HL-60 (cell line): ENCODE measurements around the gene DOHH.

Experiments
- DNase-seq, 2 experiments: peaks; one replicate each; pipeline ENCODE4 v3.0.0-alpha.2; 2010 to 2020; ENCODE audit warnings: low read depth in 1 of 2, low spot score in 1 of 2
- H3K27ac ChIP-seq: fragments of 250-450 bp; sonication (Bioruptor Pico); replicated peaks from 2 replicates; pipeline ENCODE4 v1.5.1; 2020; ENCODE audit warnings: mild to moderate bottlenecking, moderate library complexity
- H3K27me3 ChIP-seq: fragments of 250-450 bp; sonication (Bioruptor Pico); 2 replicates; pipeline ENCODE4 v1.5.1; 2021; ENCODE audit warnings: mild to moderate bottlenecking, moderate library complexity; ENCODE audit not compliant: insufficient read depth, poor library complexity, severe bottlenecking
- H3K4me3 ChIP-seq: replicated peaks from 2 replicates; pipeline ENCODE4 v1.5.1; 2011; ENCODE audit warnings: mild to moderate bottlenecking, control low read depth, low read length; ENCODE audit not compliant: insufficient read depth
- CTCF ChIP-seq: IDR thresholded peaks from one replicate; pipeline ENCODE4 v1.5.1; 2011; ENCODE audit warnings: low read length, control low read depth, inconsistent platforms; ENCODE audit not compliant: insufficient read depth
- GABPA ChIP-seq: IDR thresholded peaks from 2 replicates; pipeline ENCODE4 v1.6.1; 2012; ENCODE audit warnings: low read depth
- POLR2AphosphoS5 ChIP-seq: IDR thresholded peaks from 2 replicates; pipeline ENCODE4 v1.6.1; 2012; ENCODE audit warnings: low read depth
- REST ChIP-seq: IDR thresholded peaks from 2 replicates; pipeline ENCODE4 v1.6.1; 2012; ENCODE audit warnings: low read depth; ENCODE audit not compliant: insufficient replicate concordance
- SPI1 ChIP-seq: IDR thresholded peaks from 2 replicates; pipeline ENCODE4 v1.6.1; 2012; ENCODE audit warnings: low read depth, mild to moderate bottlenecking, borderline replicate concordance

DOHH gene

GRCh38 chr19:3491396-3492119 is 8.9 kb downstream of the DOHH start:
- TF ChIP-seq SPI1 = no peak
- TF ChIP-seq GABPA = no peak
- TF ChIP-seq REST = no peak
- TF ChIP-seq CTCF = no peak
- no peak for TF ChIP-seq POLR2AphosphoS5
- Histone ChIP-seq H3K4me3 (no peak overlapping the region), H3K27ac (no peak overlapping the region), H3K27me3 (no peaks in the 10 kb centered on the region)
- no peak for DNase-seq

GRCh38 chr19:3483226-3483628 is 17.2 kb downstream of the DOHH start, which contains the start of gene SMIM44:
SMIM44 (minus strand) TSS chr19:3483441; CDS start chr19:3483403, 38 bp downstream.
- H3K27me3 ChIP-seq = peaks cover 4% of the 10 kb centered on the region
- no peak for TF ChIP-seq SPI1
- no peak for TF ChIP-seq GABPA
- no peak for TF ChIP-seq REST
- TF ChIP-seq POLR2AphosphoS5 = no peak
- no peak for TF ChIP-seq CTCF
- no peak within 1 kb of the TSS for H3K4me3 ChIP-seq
- H3K27ac ChIP-seq = no peak within 1 kb of the TSS
- DNase-seq = no peak

GRCh38 chr19:3482507-3483225 is 17.8 kb downstream of the DOHH start:
- TF ChIP-seq REST = no peak
- Histone ChIP-seq H3K4me3 (no peak overlapping the region), H3K27me3 (peaks cover 4% of the 10 kb centered on the region), H3K27ac (no peak overlapping the region)
- no peak for DNase-seq
